ENCODE results near the gene ZBTB6. TPM values are rescaled to one million over a fixed set of nuclear protein-coding genes. Genes with fewer than 3 reads are reported as not detected.

Gene ZBTB6
- total RNA-seq, 4 donors from 2014 or later, result 4.7 to 11.5 (median 7.2) TPM

- no peak for DNase-seq (ENCODE audit: low spot score)
- ATAC-seq (ENCODE audit: low FRiP score), result no peak
- no peak for TF ChIP-seq CTCF (IDR thresholded peaks at IDR 0.05)
These were observed 36.6 kb upstream of the ZBTB6 start for GRCh38 chr9:122949696-122950095.

- ATAC-seq (ENCODE audit: low FRiP score), result no peak
- TF ChIP-seq CTCF (IDR thresholded peaks at IDR 0.05), result no peak
- DNase-seq (ENCODE audit: low spot score), result no peak
These were observed 35.2 kb upstream of the ZBTB6 start for GRCh38 chr9:122948313-122948712.

GRCh38 chr9:122946461-122947005 is 33.4 kb upstream of the ZBTB6 start:
- DNase-seq (ENCODE audit: low spot score) (no peak), ATAC-seq (ENCODE audit: low FRiP score) (no peak)

GRCh38 chr9:122944960-122945888 is 32.1 kb upstream of the ZBTB6 start:
- DNase-seq (ENCODE audit: low spot score) (no peak), ATAC-seq (ENCODE audit: low FRiP score) (no peak)
- TF ChIP-seq CTCF (IDR thresholded peaks at IDR 0.05), result no peak

More at GRCh38 chr9:122946461-122947005, 33.4 kb upstream of the ZBTB6 start:
- no peak for TF ChIP-seq CTCF (IDR thresholded peaks at IDR 0.05)

GRCh38 chr9:122941582-122942234 is 28.6 kb upstream of the ZBTB6 start:
- no peak for DNase-seq (ENCODE audit: low spot score)
- ATAC-seq (ENCODE audit: low FRiP score), result no peak
- TF ChIP-seq CTCF (IDR thresholded peaks at IDR 0.05), result no peak

- ATAC-seq (ENCODE audit: low FRiP score), result peak; percentile 99
- TF ChIP-seq CTCF (IDR thresholded peaks at IDR 0.05), result no peak
- peak; percentile 97 for DNase-seq (ENCODE audit: low spot score)
These were observed 27.8 kb upstream of the ZBTB6 start, which contains the start of gene RABGAP1 for GRCh38 chr9:122940749-122941581. TSS of gene RABGAP1 (plus strand) at chr9:122941020. CDS start at chr9:122957060, 16,040 bp downstream.
